ENCODE results near the gene ZDHHC5. TPM values are rescaled to one million over a fixed set of nuclear protein-coding genes. Genes with fewer than 3 reads are reported as not detected.

The ZDHHC5 gene
- polyA plus RNA-seq, 2 of the 4 experiments (the other 2 are of a cell fraction): 44.1 to 63.8 TPM

DNA sequence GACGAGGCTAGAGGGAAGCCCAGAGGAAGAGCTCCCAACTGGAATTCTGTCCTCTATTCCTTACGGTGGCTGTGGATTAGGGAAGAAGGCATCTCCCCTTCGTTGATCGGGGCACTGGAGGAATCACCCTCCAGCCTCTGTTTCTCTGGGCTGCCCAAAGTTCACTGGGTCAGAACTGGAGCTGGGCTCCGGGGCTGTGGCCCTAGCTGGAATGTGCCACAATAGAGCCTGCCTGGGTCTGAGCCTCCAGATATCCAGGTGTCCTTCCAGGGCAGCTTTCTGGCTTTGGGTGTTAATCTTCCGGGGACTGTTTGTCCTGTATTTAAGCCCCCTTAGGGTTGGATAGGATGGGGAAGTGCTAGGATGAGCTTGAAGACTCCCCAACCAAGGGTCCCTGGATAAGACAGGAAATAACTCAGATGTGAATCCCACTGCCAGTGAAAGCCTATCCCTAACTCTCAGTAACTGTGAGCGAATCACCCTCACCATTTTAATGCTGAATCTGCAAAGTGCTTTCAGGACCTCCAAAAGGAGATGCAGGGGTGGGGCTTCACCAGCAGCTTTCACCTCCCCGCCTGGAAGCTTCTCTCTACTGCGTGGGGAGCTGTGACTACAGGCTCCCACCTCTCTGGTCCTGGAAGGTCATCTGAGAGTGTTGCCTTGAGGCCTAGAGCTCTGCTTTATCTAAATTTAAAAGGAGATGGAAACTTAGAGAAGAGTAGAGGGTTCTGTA is 27.7 kb upstream of the ZDHHC5 start:
- CTCF ChIA-PET: interaction anchor here (0.7 to 11.7 kb wide), 30 partner anchors 9 to 295 kb away, joined by 3 to 318 read pairs (median 4); partner anchors contain the start of genes CLP1, RTN4RL2, TIMM10 and UBE2L6
- Histone ChIP-seq H3K27ac (peak overlapping the region; percentile 99; a peak in 3 of 6 replicates), H3K4me3 (no peak overlapping the region)

DNA sequence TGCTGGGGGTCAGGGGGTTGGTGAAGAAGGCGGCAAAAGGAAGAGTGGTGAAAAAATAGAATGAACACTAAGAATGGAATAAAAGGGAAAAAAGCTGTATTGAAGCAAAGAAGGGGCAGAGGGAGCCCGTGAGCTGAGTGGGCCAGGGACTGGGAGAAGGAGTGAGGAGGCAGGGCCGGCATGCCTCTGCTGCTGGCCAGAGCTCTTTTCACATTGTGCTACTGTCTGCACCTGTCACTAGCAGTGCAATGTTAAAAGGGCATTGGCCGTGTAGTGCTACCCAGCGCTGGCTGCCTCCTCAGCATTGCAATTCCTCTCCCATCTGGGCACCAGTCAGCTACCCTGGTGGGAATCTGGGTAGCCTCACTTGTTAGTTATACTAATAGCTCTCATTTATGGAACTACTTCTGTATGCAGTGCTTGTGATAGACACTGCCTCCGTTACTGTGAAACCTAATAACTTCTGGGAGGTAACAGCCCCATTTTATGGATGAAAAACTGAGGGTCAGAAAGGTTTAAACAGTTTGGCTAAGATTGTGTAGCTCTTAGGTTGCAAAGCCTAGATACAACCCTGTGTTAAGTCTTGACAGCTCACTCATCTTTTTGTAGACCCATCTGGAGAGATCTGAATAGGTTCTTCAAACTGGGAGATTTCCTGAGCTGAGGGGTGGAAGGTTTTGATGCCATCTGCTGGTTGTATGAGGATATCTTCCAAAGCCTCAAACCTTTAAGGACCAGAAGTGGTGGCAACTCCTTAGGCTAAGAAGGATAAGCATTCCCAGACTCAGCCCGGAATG is 26.7 kb upstream of the ZDHHC5 start:
- Histone ChIP-seq H3K4me2 (0 out of 3 replicates have a peak overlapping the region, but pooled peaks have one; percentile 87), H3K4me1 (peaks cover 32% of the 10 kb centered on the region), H3K27ac (no peak overlapping the region), H3K9me3 (no peaks in the 10 kb centered on the region), H3K4me3 (no peak overlapping the region)
- TF ChIP-seq, protein P1, sequence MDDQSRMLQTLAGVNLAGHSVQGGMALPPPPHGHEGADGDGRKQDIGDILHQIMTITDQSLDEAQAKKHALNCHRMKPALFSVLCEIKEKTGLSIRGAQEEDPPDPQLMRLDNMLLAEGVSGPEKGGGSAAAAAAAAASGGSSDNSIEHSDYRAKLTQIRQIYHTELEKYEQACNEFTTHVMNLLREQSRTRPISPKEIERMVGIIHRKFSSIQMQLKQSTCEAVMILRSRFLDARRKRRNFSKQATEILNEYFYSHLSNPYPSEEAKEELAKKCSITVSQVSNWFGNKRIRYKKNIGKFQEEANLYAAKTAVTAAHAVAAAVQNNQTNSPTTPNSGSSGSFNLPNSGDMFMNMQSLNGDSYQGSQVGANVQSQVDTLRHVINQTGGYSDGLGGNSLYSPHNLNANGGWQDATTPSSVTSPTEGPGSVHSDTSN (IDR thresholded peaks at IDR 0.05): no peak
- TF ChIP-seq GATA3 (IDR thresholded peaks at IDR 0.05; ENCODE audit: borderline replicate concordance) (no peak), POLR2AphosphoS2 (conservative IDR thresholded peaks at IDR 0.05; ENCODE audit: low read length) (no peak), NPAS2 (CRISPR knock-in tag; IDR thresholded peaks at IDR 0.05; ENCODE audit: borderline replicate concordance) (no peak), NR3C1 (IDR thresholded peaks at IDR 0.05) (no peak), CHD2 (IDR thresholded peaks at IDR 0.05; ENCODE audit: low read length, partially characterized antibody) (no peak), FOSL2 (IDR thresholded peaks at IDR 0.05) (no peak), FOSL2 (CRISPR knock-in tag; IDR thresholded peaks at IDR 0.05) (no peak), EHF (CRISPR knock-in tag; IDR thresholded peaks at IDR 0.05) (no peak), HOXB5 (CRISPR knock-in tag; IDR thresholded peaks at IDR 0.05) (no peak), EP300 (IDR thresholded peaks at IDR 0.05) (no peak), SMC3 (IDR thresholded peaks at IDR 0.05) (peak; percentile 70), ZC3H11A (IDR thresholded peaks at IDR 0.05) (no peak), KDM1A (IDR thresholded peaks at IDR 0.05; ENCODE audit: low read depth) (peak; percentile 92; the same call in 1 of the 2 replicates), ESRRA (IDR thresholded peaks at IDR 0.05; ENCODE audit: borderline replicate concordance, low read length) (no peak), RAD21 (conservative IDR thresholded peaks at IDR 0.05 in 1 of 2, IDR thresholded peaks at IDR 0.05 in 1 of 2) (peak; percentile 66 to 69), ZFP36 (IDR thresholded peaks at IDR 0.05; ENCODE audit: borderline replicate concordance, partially characterized antibody) (no peak), TP53 (CRISPR knock-in tag; IDR thresholded peaks at IDR 0.05) (no peak), HDAC2 (IDR thresholded peaks at IDR 0.05) (peak; percentile 74; the same call in 1 of the 2 replicates)
- TF ChIP-seq, protein P2, sequence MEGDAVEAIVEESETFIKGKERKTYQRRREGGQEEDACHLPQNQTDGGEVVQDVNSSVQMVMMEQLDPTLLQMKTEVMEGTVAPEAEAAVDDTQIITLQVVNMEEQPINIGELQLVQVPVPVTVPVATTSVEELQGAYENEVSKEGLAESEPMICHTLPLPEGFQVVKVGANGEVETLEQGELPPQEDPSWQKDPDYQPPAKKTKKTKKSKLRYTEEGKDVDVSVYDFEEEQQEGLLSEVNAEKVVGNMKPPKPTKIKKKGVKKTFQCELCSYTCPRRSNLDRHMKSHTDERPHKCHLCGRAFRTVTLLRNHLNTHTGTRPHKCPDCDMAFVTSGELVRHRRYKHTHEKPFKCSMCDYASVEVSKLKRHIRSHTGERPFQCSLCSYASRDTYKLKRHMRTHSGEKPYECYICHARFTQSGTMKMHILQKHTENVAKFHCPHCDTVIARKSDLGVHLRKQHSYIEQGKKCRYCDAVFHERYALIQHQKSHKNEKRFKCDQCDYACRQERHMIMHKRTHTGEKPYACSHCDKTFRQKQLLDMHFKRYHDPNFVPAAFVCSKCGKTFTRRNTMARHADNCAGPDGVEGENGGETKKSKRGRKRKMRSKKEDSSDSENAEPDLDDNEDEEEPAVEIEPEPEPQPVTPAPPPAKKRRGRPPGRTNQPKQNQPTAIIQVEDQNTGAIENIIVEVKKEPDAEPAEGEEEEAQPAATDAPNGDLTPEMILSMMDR (IDR thresholded peaks at IDR 0.05): peak; percentile 69
- TF ChIP-seq, protein P3, sequence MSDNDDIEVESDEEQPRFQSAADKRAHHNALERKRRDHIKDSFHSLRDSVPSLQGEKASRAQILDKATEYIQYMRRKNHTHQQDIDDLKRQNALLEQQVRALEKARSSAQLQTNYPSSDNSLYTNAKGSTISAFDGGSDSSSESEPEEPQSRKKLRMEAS (IDR thresholded peaks at IDR 0.05): no peak
- TF ChIP-seq, protein P4, sequence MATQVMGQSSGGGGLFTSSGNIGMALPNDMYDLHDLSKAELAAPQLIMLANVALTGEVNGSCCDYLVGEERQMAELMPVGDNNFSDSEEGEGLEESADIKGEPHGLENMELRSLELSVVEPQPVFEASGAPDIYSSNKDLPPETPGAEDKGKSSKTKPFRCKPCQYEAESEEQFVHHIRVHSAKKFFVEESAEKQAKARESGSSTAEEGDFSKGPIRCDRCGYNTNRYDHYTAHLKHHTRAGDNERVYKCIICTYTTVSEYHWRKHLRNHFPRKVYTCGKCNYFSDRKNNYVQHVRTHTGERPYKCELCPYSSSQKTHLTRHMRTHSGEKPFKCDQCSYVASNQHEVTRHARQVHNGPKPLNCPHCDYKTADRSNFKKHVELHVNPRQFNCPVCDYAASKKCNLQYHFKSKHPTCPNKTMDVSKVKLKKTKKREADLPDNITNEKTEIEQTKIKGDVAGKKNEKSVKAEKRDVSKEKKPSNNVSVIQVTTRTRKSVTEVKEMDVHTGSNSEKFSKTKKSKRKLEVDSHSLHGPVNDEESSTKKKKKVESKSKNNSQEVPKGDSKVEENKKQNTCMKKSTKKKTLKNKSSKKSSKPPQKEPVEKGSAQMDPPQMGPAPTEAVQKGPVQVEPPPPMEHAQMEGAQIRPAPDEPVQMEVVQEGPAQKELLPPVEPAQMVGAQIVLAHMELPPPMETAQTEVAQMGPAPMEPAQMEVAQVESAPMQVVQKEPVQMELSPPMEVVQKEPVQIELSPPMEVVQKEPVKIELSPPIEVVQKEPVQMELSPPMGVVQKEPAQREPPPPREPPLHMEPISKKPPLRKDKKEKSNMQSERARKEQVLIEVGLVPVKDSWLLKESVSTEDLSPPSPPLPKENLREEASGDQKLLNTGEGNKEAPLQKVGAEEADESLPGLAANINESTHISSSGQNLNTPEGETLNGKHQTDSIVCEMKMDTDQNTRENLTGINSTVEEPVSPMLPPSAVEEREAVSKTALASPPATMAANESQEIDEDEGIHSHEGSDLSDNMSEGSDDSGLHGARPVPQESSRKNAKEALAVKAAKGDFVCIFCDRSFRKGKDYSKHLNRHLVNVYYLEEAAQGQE (IDR thresholded peaks at IDR 0.05): no peak
- DNase-seq (ENCODE audit: low read depth in 1 of 2, low spot score in 1 of 2): peak; percentile 74 to 78
- FAIRE-seq: peak; percentile 63
- ChIA-PET POLR2A (interaction anchor here (0.5 to 1.9 kb wide), 4 partner anchors 58 to 306 kb away, joined by 3 to 16 read pairs (median 4); partner anchors contain the start of genes SSRP1 and UBE2L6), CTCF (interaction anchor here (0.7 to 11.7 kb wide), 40 partner anchors 8 to 296 kb away, joined by 3 to 318 read pairs (median 4); partner anchors contain the start of genes CLP1, RTN4RL2, TIMM10 and UBE2L6)
- ATAC-seq: peak; percentile 31 to 39; a peak in 3 of 6 replicates
- WGBS (ENCODE audit: missing lambda C conversion rate): 53% methylated on average over 7 of the region's 7 CpGs

More for the DNA sequence above, 27.7 kb upstream of the ZDHHC5 start:
- FAIRE-seq (no peak), ATAC-seq (no peak), DNase-seq (ENCODE audit: low read depth in 1 of 2, low spot score in 1 of 2) (no peak)
- Histone ChIP-seq H3K4me2 (peak overlapping the region; percentile 87), H3K9me3 (no peaks in the 10 kb centered on the region), H3K4me1 (peaks cover 30% of the 10 kb centered on the region)
- WGBS (ENCODE audit: missing lambda C conversion rate): 89% methylated on average over 9 of the region's 9 CpGs
- POLR2A ChIA-PET: interaction anchor here (1.4 to 1.9 kb wide), 2 partner anchors 65 to 72 kb away, joined by 3 to 16 read pairs; partner anchors contain the start of gene UBE2L6
- TF ChIP-seq MAFK (IDR thresholded peaks at IDR 0.05; ENCODE audit: partially characterized antibody) (peak; percentile 11), EHF (CRISPR knock-in tag; IDR thresholded peaks at IDR 0.05) (no peak), CHD2 (IDR thresholded peaks at IDR 0.05; ENCODE audit: low read length, partially characterized antibody) (no peak)
- TF ChIP-seq, protein P5, sequence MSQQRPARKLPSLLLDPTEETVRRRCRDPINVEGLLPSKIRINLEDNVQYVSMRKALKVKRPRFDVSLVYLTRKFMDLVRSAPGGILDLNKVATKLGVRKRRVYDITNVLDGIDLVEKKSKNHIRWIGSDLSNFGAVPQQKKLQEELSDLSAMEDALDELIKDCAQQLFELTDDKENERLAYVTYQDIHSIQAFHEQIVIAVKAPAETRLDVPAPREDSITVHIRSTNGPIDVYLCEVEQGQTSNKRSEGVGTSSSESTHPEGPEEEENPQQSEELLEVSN (IDR thresholded peaks at IDR 0.05; ENCODE audit: borderline replicate concordance, low read depth): no peak
